Left lung (tissue), 10 donors: ENCODE measurements around the gene PRKG2. TPM values are rescaled to one million over a fixed set of nuclear protein-coding genes. Genes with fewer than 3 reads are reported as not detected.
A peak's percentile ranks its signal among the peaks of the same experiment; 100 is the strongest.

Experiments used
- ATAC-seq: fragments of 200-7000 bp; cut with Tn5 transposase; one replicate; pipeline ENCODE4 v1.9.1; 2020; ENCODE audit warnings: moderate library complexity
- DNase-seq, 4 donors: peaks; one replicate each; pipeline ENCODE4 v3.0.0-alpha.2; 2013 to 2020
- H3K27ac ChIP-seq, 2 donors: fragments of 200-600 bp; sonication (generic) in 1 of 2; one replicate each; pipeline versions ENCODE4 v1.5.0 to v1.8.0; 2020 to 2021
- H3K27me3 ChIP-seq, 2 donors: fragments of 200-600 bp; sonication (generic) in 1 of 2; one replicate each; pipeline versions ENCODE4 v1.5.0 to v1.8.0; 2020 to 2021
- H3K36me3 ChIP-seq, 2 donors: fragments of 200-600 bp; sonication (generic) in 1 of 2; one replicate each; pipeline versions ENCODE4 v1.5.0 to v1.8.0; 2020 to 2021
- H3K4me1 ChIP-seq, 2 donors: fragments of 200-600 bp; one replicate each; pipeline ENCODE4 v1.8.0; 2021
- H3K4me3 ChIP-seq, 2 donors: fragments of 200-600 bp; sonication (generic) in 1 of 2; one replicate each; pipeline versions ENCODE4 v1.5.0 to v1.8.0; 2020 to 2021; ENCODE audit warnings: mild to moderate bottlenecking in 1 of 2
- H3K9me3 ChIP-seq, 2 donors: fragments of 200-600 bp; sonication (generic) in 1 of 2; one replicate each; pipeline versions ENCODE4 v1.5.0 to v1.8.0; 2020 to 2021
- CTCF ChIP-seq, 2 donors: fragments of 200-600 bp; sonication (generic) in 1 of 2; IDR thresholded peaks; one replicate each; pipeline versions ENCODE4 v1.5.0 to v1.8.0; 2021; ENCODE audit warnings: antibody characterized with exemption in 2 of 2
- intact Hi-C, 2 donors: fragments of 100-400 bp; cut with DNase I; formaldehyde crosslinking; loops; one replicate each; pipeline versions ENCODE4 v1.11.2 to v1.14.2; 2022
- polyA plus RNA-seq, 6 donors: library from polyadenylated mRNA; unstranded; fragments of 120-200 nt; gene quantifications; one replicate each; pipeline ENCODE4 v1.2.1, GENCODE V29; 2013; ENCODE audit not compliant: insufficient read length in 6 of 6
- total RNA-seq, 2 donors: library from RNA; stranded (reverse); fragmentation: NEBNext Ultra II Directional; extraction: Animal tissue kit (Norgen Biotek cat#: 25700); gene quantifications; one replicate each; pipeline ENCODE4 v1.2.1, GENCODE V29; 2021
- donor health status: DM: no; HTN: yes; CAD: no.
- donor health status: DM: no; HTN: no; CAD: no.

The PRKG2 gene
- total and polyA plus RNA-seq, 8 donors, result 2.0 to 6.2 (median 3.4) TPM

- intact Hi-C loops, result no loop called here
- ATAC-seq, result no peak
- no peak for TF ChIP-seq CTCF (IDR thresholded peaks at IDR 0.05)
Measured at GRCh38 chr4:81217779-81218178, 2.8 kb upstream of the PRKG2 start.

GRCh38 chr4:81215931-81216330, 909 bp upstream of the PRKG2 start:
- no peak overlapping the region for H3K4me3 ChIP-seq
- no peaks in the 10 kb centered on the region for H3K9me3 ChIP-seq
- peaks cover 6 to 8% of the 10 kb centered on the region in 2 donors for H3K4me1 ChIP-seq
- peaks cover 22 to 55% of the 10 kb centered on the region in 2 donors for H3K27me3 ChIP-seq
- no peak overlapping the region for H3K27ac ChIP-seq
- TF ChIP-seq CTCF (IDR thresholded peaks at IDR 0.05), result no peak
- intact Hi-C loops, result no loop called here
- peak; percentile 4 for ATAC-seq
- DNase-seq, result peak in 1 of 4 donors; percentile 24
- no peaks in the 10 kb centered on the region for H3K36me3 ChIP-seq

More at GRCh38 chr4:81217779-81218178, 2.8 kb upstream of the PRKG2 start:
- H3K4me1 ChIP-seq, result peaks cover 6 to 8% of the 10 kb centered on the region in 2 donors
- H3K27me3 ChIP-seq, result peaks cover 22 to 42% of the 10 kb centered on the region in 2 donors
- DNase-seq, result no peak
- H3K36me3 ChIP-seq, result no peaks in the 10 kb centered on the region
- no peak overlapping the region for H3K27ac ChIP-seq
- no peak overlapping the region for H3K4me3 ChIP-seq
- H3K9me3 ChIP-seq, result no peaks in the 10 kb centered on the region

GRCh38 chr4:81214144-81214880, 710 bp downstream of the PRKG2 start:
- no peaks in the 10 kb centered on the region for H3K9me3 ChIP-seq
- no peak for TF ChIP-seq CTCF (IDR thresholded peaks at IDR 0.05)
- DNase-seq, result peak in 2 of 4 donors; percentile 31 to 35
- peaks cover 22 to 55% of the 10 kb centered on the region in 2 donors for H3K27me3 ChIP-seq
- peak overlapping the region; percentile 28 to 38 for H3K4me3 ChIP-seq
- intact Hi-C loops, result no loop called here
- H3K4me1 ChIP-seq, result peaks cover 6 to 8% of the 10 kb centered on the region in 2 donors
- ATAC-seq, result peak; percentile 71
- no peak overlapping the region for H3K27ac ChIP-seq
- H3K36me3 ChIP-seq, result no peaks in the 10 kb centered on the region

- Histone ChIP-seq H3K36me3 (no peaks in the 10 kb centered on the region), H3K4me1 (peaks cover 6 to 8% of the 10 kb centered on the region in 2 donors), H3K4me3 (no peak overlapping the region), H3K9me3 (no peaks in the 10 kb centered on the region), H3K27ac (no peak overlapping the region), H3K27me3 (peaks cover 22 to 55% of the 10 kb centered on the region in 2 donors)
- TF ChIP-seq CTCF (IDR thresholded peaks at IDR 0.05), result no peak
- no peak for DNase-seq
- ATAC-seq, result no peak
- intact Hi-C loops, result no loop called here
Measured at GRCh38 chr4:81213671-81214070, 1.4 kb downstream of the PRKG2 start.

- DNase-seq, result no peak
- intact Hi-C loops, result no loop called here
- no peak for TF ChIP-seq CTCF (IDR thresholded peaks at IDR 0.05)
Measured at GRCh38 chr4:81211956-81212355, 3.1 kb downstream of the PRKG2 start.

More at GRCh38 chr4:81211956-81212355, 3.1 kb downstream of the PRKG2 start:
- no peaks in the 10 kb centered on the region for H3K9me3 ChIP-seq
- no peak overlapping the region for H3K27ac ChIP-seq
- no peak for ATAC-seq
- H3K4me1 ChIP-seq, result peaks cover 6 to 8% of the 10 kb centered on the region in 2 donors
- H3K4me3 ChIP-seq, result no peak overlapping the region
- no peaks in the 10 kb centered on the region for H3K36me3 ChIP-seq
- peaks cover 22 to 51% of the 10 kb centered on the region in 2 donors for H3K27me3 ChIP-seq
